Muscle of leg (tissue), 16 donors: ENCODE measurements around the gene ABLIM1. TPM values are rescaled to one million over a fixed set of nuclear protein-coding genes. Genes with fewer than 3 reads are reported as not detected.
"Not testable (repeated sequence)": the region's sequence is repeated elsewhere in the genome, so short reads cannot be mapped to it uniquely, and the experiment has no call there.

Experiments used
- DNase-seq: peaks from one replicate; pipeline ENCODE4 v3.0.0; 2013
- H3K27ac ChIP-seq: one replicate; pipeline ENCODE4 v1.5.1; 2013; ENCODE audit warnings: mild to moderate bottlenecking, low read length, control low read depth
- H3K27me3 ChIP-seq: one replicate; pipeline ENCODE4 v1.6.1; 2013; ENCODE audit warnings: low read length; ENCODE audit not compliant: control insufficient read depth, insufficient read depth
- H3K36me3 ChIP-seq: one replicate; pipeline ENCODE4 v1.6.1; 2013; ENCODE audit warnings: low read length; ENCODE audit not compliant: control insufficient read depth, insufficient read depth
- H3K4me1 ChIP-seq: one replicate; pipeline ENCODE4 v1.6.1; 2013; ENCODE audit warnings: low read length; ENCODE audit not compliant: control insufficient read depth, insufficient read depth
- H3K4me3 ChIP-seq: one replicate; pipeline ENCODE4 v1.5.1; 2013; ENCODE audit warnings: low read length, control low read depth
- H3K9me3 ChIP-seq: replicated peaks from 2 replicates; pipeline ENCODE4 v1.6.1; 2013; ENCODE audit warnings: low read depth, low read length; ENCODE audit not compliant: control insufficient read depth
- WGBS: methylation state at CpG from one replicate; pipeline ENCODE4 v1.1.5; 2013; ENCODE audit warnings: missing lambda C conversion rate; ENCODE audit not compliant: insufficient coverage; 5-methylcytosine and 5-hydroxymethylcytosine counted together
- long read RNA-seq, 11 donors: transcript quantifications; one replicate each; lab custom pipeline, GENCODE V29; 2026
- polyA plus RNA-seq, 8 donors: library from polyadenylated mRNA; unstranded; fragments of 120-200 nt; gene quantifications; one replicate each; pipeline versions ENCODE4 v1.2.1 to v1.2.3, GENCODE V29; 2013; ENCODE audit warnings: inconsistent platforms in 1 of 8, low replicate concordance in 1 of 8; ENCODE audit not compliant: insufficient read length in 8 of 8, insufficient read depth in 1 of 8
- total RNA-seq: library from RNA; stranded (reverse); fragments of 120-200 nt; gene quantifications from one replicate; pipeline ENCODE4 v1.2.4, GENCODE V29; 2013

ABLIM1 gene
- total RNA-seq (27.7 TPM), polyA plus RNA-seq (10 to 100 TPM; 33.4 to 62.7 (median 46.7) TPM)
- long read RNA-seq, donor 1 = 0 reads
- long read RNA-seq, donor 2 = 0 reads
- long read RNA-seq, donor 3 = 0 reads
- long read RNA-seq, donor 4 = 0 reads
- long read RNA-seq, donor 5, partial matches to known transcripts = 19 of 20 reads
- long read RNA-seq, donor 5, other reads (novel, unspliced or antisense) = 0 of 20 reads
- long read RNA-seq, donor 6 = 0 reads
- long read RNA-seq, donor 7, partial matches to known transcripts = 6 of 6 reads
- long read RNA-seq, donor 7, other reads (novel, unspliced or antisense) = 0 of 6 reads
- long read RNA-seq, donor 8 = 0 reads
- long read RNA-seq, donor 9 = 0 reads
- long read RNA-seq, donor 10 = 0 reads
- long read RNA-seq, donor 11 = 0 reads

DNA sequence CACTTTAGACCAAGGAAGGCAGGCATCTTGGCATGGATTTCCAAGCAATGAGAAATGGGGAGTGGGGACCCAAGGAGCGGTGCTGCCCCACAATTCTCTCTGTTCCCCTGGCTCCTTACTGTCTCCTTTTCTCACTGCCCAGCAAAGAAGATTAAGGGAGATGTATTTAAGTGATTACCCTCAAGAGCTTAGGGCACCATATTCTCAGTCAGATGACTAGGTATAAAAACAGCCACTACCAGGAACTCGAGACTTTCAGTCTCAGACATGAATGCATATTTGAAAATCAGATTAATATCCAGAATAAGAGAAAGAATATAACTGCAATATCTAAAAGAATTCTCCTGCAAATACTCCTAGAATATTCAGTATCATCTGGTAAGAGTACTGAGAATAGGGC, at the start of gene ABLIM1:
Gene ABLIM1 (minus strand): TSS at position 101 of the 400 bp plus-strand sequence. CDS start 75 bp downstream, at position 26.
- Histone ChIP-seq H3K27ac (no peak within 1 kb of the TSS), H3K4me1 (peaks cover 20% of the 10 kb centered on the region), H3K36me3 (no peaks in the 10 kb centered on the region), H3K4me3 (no peak within 1 kb of the TSS), H3K27me3 (no peaks in the 10 kb centered on the region), H3K9me3 (no peaks in the 10 kb centered on the region)
- no CpG with 5 or more reads among the region's 2 CpGs for WGBS
- DNase-seq = no peak

DNA sequence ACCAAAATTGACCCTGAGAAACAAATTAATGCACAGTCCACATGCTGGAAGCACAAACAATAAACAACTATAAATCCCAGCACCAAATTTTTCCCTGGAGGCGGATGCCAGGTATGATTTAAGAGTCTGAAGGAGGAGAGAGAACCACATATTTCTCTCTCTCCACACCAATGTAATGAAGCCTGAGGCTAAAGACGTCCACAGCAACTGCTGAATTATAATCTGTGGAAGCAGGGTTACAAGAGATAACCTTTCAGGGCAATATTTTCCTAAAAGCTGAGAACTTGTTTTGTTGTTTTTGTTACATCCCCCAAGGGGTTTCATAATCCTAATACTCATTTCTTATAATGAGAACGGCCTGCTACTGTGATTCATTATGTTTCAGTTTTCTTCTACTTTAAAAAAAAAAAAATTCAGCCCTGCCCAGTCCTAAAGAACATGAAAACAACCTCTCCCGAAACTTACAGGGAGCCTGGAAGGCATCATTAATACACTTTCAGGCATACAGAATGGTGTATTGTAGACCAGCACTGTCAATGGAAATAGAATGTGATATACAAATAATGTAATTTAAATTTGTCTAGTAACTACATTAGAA, 48.5 kb upstream of the ABLIM1 start:
- no peak overlapping the region for H3K27ac ChIP-seq
- H3K36me3 ChIP-seq = no peaks in the 10 kb centered on the region
- H3K4me1 ChIP-seq = no peaks in the 10 kb centered on the region
- H3K4me3 ChIP-seq = no peak overlapping the region
- WGBS = no CpG with 5 or more reads among the region's 4 CpGs
- no peaks in the 10 kb centered on the region for H3K27me3 ChIP-seq
- H3K9me3 ChIP-seq = no peaks in the 10 kb centered on the region
- DNase-seq = no peak

DNA sequence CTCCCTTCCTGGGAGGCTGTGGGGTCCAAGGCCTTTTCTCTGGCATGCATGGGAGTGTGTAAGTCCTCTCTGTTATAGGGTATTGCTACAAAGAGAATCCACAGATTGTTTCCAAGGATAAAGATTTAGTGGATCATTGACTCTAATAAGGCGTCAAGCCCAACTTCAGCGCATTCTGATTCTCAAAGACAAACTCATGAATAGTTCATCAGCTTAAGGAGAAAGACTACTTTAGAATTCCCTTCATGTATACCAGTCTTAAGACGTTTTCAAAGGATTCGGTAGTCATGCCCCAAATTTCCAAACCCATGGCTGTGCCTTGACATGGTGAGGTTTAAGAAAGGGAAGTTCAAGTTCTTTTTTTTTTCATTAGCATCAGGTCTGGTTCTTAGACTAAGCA, 46.6 kb upstream of the ABLIM1 start:
- Histone ChIP-seq H3K36me3 (no peaks in the 10 kb centered on the region), H3K27ac (no peak overlapping the region), H3K4me3 (no peak overlapping the region), H3K4me1 (no peaks in the 10 kb centered on the region), H3K9me3 (no peaks in the 10 kb centered on the region), H3K27me3 (no peaks in the 10 kb centered on the region)
- WGBS = 100% methylated on average over 1 of the region's 4 CpGs
- no peak for DNase-seq

DNA sequence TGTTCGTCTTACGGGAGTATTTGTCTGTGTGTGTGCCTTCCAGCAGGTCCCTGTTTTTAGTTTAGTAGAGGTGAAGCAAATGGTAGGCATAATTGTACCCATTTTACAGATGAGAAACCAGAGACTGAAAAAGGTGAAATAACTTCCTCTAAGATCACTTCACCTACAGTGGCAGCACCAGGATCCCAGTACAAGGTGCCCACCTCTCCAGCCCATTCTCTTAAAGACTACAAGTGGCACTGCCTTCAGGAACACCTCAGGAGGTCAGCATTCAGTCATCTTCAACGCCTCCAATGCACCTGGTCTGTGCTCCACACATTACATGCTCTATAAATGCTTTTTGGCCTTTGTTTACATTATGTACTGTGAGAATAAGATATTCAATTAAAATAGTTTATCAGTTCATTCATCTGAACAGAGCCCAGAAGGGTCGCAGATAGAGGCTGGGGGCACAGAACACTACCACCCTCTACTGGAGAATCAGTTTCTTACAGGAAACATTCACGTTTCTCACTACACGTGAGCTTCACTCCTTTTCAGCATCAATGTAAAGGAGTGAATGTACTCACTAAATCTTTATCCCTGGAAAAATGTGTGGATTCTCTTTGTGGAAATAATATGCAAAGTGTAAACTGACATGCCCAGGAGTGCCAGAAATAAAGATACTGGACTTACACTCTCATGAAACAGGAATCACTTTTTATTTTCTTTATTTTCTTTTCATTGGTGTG, 45.5 kb upstream of the ABLIM1 start:
- no peak overlapping the region for H3K27ac ChIP-seq
- H3K36me3 ChIP-seq = no peaks in the 10 kb centered on the region
- no peaks in the 10 kb centered on the region for H3K9me3 ChIP-seq
- no peaks in the 10 kb centered on the region for H3K27me3 ChIP-seq
- no peaks in the 10 kb centered on the region for H3K4me1 ChIP-seq
- H3K4me3 ChIP-seq = no peak overlapping the region
- WGBS = no CpG with 5 or more reads among the region's 6 CpGs
- no peak for DNase-seq

DNA sequence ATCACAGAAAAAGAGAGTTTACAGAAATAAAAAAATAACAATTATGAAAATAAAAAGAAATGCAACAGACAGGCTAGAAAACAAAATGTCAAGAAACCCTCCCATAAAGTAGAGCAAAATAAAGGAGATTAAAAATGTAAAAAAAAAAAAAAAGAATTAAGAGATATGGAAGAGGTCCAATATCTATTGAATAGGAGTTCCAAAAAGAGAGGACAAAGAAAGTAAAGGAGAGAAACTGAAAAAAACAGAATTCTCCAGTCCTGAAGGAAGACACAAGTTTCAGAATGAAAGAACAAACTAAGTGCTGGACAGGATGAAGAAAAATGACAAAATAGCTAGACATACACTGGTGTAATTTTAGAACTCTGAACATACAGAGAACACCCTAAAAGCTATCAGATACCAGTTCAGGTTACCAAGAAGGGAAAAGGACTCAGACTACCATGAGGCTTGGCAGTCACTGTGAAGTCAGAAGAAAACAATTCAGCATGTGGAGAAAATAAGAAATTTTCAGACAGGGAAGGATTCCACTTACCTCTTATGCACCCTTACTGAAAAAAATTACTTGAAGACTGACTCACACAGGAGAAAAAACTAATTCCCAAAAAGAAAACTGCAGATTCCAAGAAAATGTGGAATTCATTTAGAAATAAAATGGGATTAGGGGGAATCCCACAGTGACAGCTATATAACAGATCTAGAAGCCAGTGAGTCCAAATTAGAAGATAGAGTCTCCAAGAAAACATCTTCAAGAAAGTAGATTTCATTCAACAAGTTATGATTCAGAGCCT, 40.4 kb upstream of the ABLIM1 start:
- no peaks in the 10 kb centered on the region for H3K4me1 ChIP-seq

DNA sequence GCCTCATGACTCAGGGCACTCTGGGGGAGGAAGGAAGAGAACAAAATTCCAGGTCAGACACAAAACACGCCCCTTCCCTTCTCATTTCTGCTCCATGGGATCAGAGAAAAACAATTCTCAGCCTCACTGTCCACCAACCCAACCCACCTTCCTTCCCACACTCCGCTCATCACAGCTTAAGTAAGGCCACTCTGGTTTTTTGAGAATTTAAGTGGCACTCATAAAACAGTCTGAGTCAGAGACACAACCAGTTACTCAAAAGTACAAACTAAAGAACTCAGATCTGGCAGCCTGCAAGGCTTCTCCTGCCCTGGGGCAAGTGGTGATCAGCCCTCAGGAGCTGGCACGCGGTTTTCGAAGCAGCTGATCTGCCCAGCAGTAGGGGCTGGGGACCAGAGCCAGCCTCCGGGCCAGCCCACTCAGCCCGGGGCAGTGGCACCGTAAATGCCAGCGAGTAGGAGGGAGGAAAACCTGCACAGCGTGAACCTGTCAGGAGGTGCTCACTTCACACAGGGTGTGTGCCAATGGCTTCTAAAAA, 39.1 kb upstream of the ABLIM1 start:
- Histone ChIP-seq H3K27ac (no peak overlapping the region), H3K4me3 (no peak overlapping the region), H3K4me1 (no peaks in the 10 kb centered on the region), H3K9me3 (no peaks in the 10 kb centered on the region), H3K36me3 (no peaks in the 10 kb centered on the region), H3K27me3 (peaks cover 3% of the 10 kb centered on the region)
- DNase-seq = no peak
- WGBS = 84% methylated on average over 8 of the region's 10 CpGs

More for the DNA sequence above, 40.4 kb upstream of the ABLIM1 start:
- H3K4me3 ChIP-seq = no peak overlapping the region
- no peak overlapping the region for H3K27ac ChIP-seq
- DNase-seq = no peak
- H3K27me3 ChIP-seq = peaks cover 3% of the 10 kb centered on the region
- no peaks in the 10 kb centered on the region for H3K9me3 ChIP-seq
- H3K36me3 ChIP-seq = no peaks in the 10 kb centered on the region

DNA sequence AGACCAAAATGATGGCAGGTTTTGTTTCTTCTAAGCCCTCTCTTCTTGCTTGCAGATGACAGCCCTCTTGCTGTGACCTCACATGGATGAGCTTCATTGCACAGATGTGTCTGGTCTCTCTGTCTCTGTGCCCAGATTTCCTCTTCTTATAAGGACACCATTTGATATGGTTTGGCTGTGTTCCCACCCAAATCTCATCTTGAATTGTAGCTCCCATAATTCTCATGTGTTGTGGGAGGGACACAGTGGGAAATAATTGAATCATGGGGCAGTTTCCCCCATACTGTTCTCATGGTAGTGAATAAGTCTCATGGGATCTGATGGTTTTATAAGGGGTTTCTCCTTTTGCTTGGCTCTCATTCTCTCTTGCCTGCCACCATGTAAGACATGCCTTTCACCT, 38.2 kb upstream of the ABLIM1 start:
- not testable (repeated sequence) for H3K4me1 ChIP-seq, H3K36me3 ChIP-seq, H3K27me3 ChIP-seq, DNase-seq, H3K4me3 ChIP-seq, H3K9me3 ChIP-seq, H3K27ac ChIP-seq

DNA sequence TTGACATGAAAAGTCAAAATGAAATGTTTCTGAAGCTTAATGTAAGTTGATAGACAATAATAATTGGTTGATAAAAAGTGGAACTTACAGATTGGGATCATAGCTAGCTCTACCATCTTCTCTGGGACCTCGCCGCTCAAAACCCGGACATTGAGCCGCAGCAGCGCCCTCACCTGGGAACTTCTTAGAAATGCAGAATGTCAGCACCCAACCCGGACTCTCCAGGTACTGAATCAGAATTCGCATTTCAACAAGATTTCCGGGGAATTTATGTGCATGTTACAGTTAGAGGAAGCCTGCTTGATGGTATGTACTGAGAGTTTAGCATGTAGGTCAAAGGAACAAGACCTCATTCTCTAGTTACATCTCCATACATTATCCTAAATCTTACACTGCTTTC, 36.7 kb upstream of the ABLIM1 start:
- 48% methylated on average over 4 of the region's 8 CpGs for WGBS
- Histone ChIP-seq H3K27ac (no peak overlapping the region), H3K4me1 (no peaks in the 10 kb centered on the region), H3K27me3 (peaks cover 3% of the 10 kb centered on the region), H3K9me3 (no peaks in the 10 kb centered on the region), H3K4me3 (no peak overlapping the region), H3K36me3 (no peaks in the 10 kb centered on the region)
- no peak for DNase-seq

DNA sequence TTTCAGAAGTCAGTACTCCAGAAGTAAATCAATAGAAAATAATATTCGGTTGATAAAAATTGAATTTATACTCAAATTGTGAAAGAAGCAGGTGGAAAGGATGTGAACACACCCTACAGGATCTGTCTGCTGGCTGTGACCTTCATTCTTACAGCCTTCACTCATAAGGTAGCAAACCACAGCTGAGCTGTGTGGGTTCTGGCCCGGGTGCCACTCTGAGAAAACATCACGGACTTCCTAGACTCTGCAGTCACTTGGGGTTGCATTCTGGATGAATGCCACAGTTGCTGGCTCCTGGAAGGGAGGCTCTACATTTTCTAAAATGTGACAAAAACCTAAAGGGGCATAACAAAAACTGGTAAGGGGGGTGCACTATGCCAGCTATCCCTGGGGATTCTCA, 36.0 kb upstream of the ABLIM1 start:
- DNase-seq = no peak
- H3K36me3 ChIP-seq = no peaks in the 10 kb centered on the region
- H3K27me3 ChIP-seq = peaks cover 3% of the 10 kb centered on the region
- no CpG with 5 or more reads among the region's 3 CpGs for WGBS
- H3K4me3 ChIP-seq = no peak overlapping the region
- no peak overlapping the region for H3K27ac ChIP-seq
- H3K9me3 ChIP-seq = no peaks in the 10 kb centered on the region
- H3K4me1 ChIP-seq = no peaks in the 10 kb centered on the region
